ENCODE results near the gene ACBD4. TPM values are rescaled to one million over a fixed set of nuclear protein-coding genes. Genes with fewer than 3 reads are reported as not detected.

The ACBD4 gene
- polyA plus RNA-seq, 1 donor from 2014 or later, result 3.1 TPM

GRCh38 chr17:45175759-45176115, 40.2 kb downstream of the ACBD4 start:
- H3K27me3 ChIP-seq (ENCODE audit: insufficient read depth, low read depth, low read length), result no peaks in the 10 kb centered on the region
- no peaks in the 10 kb centered on the region for H3K79me2 ChIP-seq (replicated peaks; ENCODE audit: insufficient read depth, low read length)
- no peaks in the 10 kb centered on the region for H3F3A ChIP-seq (ENCODE audit: insufficient read depth, low read length, poor library complexity, severe bottlenecking)
- no peak overlapping the region for H3K4me2 ChIP-seq (ENCODE audit: low read length)
- TF ChIP-seq RAD21 (conservative IDR thresholded peaks at IDR 0.05), result no peak
- TF ChIP-seq EP300 (conservative IDR thresholded peaks at IDR 0.05; ENCODE audit: poor library complexity, severe bottlenecking), result no peak
- TF ChIP-seq EZH2 (IDR thresholded peaks at IDR 0.05; ENCODE audit: borderline replicate concordance, insufficient read depth, low read length, poor library complexity, severe bottlenecking), result no peak
- no peak for TF ChIP-seq SMC3 (conservative IDR thresholded peaks at IDR 0.05; ENCODE audit: poor library complexity)
- TF ChIP-seq POLR2AphosphoS5 (IDR thresholded peaks at IDR 0.05), result no peak
- no peak for TF ChIP-seq MXI1 (conservative IDR thresholded peaks at IDR 0.05; ENCODE audit: poor library complexity, severe bottlenecking)
- TF ChIP-seq, protein P1, sequence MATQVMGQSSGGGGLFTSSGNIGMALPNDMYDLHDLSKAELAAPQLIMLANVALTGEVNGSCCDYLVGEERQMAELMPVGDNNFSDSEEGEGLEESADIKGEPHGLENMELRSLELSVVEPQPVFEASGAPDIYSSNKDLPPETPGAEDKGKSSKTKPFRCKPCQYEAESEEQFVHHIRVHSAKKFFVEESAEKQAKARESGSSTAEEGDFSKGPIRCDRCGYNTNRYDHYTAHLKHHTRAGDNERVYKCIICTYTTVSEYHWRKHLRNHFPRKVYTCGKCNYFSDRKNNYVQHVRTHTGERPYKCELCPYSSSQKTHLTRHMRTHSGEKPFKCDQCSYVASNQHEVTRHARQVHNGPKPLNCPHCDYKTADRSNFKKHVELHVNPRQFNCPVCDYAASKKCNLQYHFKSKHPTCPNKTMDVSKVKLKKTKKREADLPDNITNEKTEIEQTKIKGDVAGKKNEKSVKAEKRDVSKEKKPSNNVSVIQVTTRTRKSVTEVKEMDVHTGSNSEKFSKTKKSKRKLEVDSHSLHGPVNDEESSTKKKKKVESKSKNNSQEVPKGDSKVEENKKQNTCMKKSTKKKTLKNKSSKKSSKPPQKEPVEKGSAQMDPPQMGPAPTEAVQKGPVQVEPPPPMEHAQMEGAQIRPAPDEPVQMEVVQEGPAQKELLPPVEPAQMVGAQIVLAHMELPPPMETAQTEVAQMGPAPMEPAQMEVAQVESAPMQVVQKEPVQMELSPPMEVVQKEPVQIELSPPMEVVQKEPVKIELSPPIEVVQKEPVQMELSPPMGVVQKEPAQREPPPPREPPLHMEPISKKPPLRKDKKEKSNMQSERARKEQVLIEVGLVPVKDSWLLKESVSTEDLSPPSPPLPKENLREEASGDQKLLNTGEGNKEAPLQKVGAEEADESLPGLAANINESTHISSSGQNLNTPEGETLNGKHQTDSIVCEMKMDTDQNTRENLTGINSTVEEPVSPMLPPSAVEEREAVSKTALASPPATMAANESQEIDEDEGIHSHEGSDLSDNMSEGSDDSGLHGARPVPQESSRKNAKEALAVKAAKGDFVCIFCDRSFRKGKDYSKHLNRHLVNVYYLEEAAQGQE (IDR thresholded peaks at IDR 0.05; ENCODE audit: borderline replicate concordance), result no peak
- no peak for TF ChIP-seq TAF1 (IDR thresholded peaks at IDR 0.05; ENCODE audit: low read depth)
- TF ChIP-seq, protein P2, sequence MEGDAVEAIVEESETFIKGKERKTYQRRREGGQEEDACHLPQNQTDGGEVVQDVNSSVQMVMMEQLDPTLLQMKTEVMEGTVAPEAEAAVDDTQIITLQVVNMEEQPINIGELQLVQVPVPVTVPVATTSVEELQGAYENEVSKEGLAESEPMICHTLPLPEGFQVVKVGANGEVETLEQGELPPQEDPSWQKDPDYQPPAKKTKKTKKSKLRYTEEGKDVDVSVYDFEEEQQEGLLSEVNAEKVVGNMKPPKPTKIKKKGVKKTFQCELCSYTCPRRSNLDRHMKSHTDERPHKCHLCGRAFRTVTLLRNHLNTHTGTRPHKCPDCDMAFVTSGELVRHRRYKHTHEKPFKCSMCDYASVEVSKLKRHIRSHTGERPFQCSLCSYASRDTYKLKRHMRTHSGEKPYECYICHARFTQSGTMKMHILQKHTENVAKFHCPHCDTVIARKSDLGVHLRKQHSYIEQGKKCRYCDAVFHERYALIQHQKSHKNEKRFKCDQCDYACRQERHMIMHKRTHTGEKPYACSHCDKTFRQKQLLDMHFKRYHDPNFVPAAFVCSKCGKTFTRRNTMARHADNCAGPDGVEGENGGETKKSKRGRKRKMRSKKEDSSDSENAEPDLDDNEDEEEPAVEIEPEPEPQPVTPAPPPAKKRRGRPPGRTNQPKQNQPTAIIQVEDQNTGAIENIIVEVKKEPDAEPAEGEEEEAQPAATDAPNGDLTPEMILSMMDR (IDR thresholded peaks at IDR 0.05; ENCODE audit: poor library complexity, severe bottlenecking), result no peak
- H3K4me3 ChIP-seq (ENCODE audit: low read length), result no peak overlapping the region
- no peaks in the 10 kb centered on the region for H3K9me3 ChIP-seq (ENCODE audit: low read length)
- H2AFZ ChIP-seq (ENCODE audit: low read depth, low read length), result no peak overlapping the region
- H4K20me1 ChIP-seq (ENCODE audit: insufficient read depth), result no peaks in the 10 kb centered on the region
- no peak overlapping the region for H3K27ac ChIP-seq (ENCODE audit: low read length)
- H3K9me2 ChIP-seq (ENCODE audit: insufficient read depth, low read length), result no peaks in the 10 kb centered on the region
- H3K9ac ChIP-seq (ENCODE audit: low read length), result no peak overlapping the region
- H3K36me3 ChIP-seq (ENCODE audit: insufficient read depth, low read length), result no peaks in the 10 kb centered on the region

- H3K9ac ChIP-seq (ENCODE audit: low read length), result no peak overlapping the region
- no peaks in the 10 kb centered on the region for H3K79me2 ChIP-seq (replicated peaks; ENCODE audit: insufficient read depth, low read length)
- no peak overlapping the region for H2AFZ ChIP-seq (ENCODE audit: low read depth, low read length)
- no peaks in the 10 kb centered on the region for H3K9me2 ChIP-seq (ENCODE audit: insufficient read depth, low read length)
- no peak overlapping the region for H3K27ac ChIP-seq (ENCODE audit: low read length)
- H3K27me3 ChIP-seq (ENCODE audit: insufficient read depth, low read depth, low read length), result no peaks in the 10 kb centered on the region
- H3K9me3 ChIP-seq (ENCODE audit: low read length), result no peaks in the 10 kb centered on the region
- TF ChIP-seq TAF1 (IDR thresholded peaks at IDR 0.05; ENCODE audit: low read depth) (no peak), EZH2 (IDR thresholded peaks at IDR 0.05; ENCODE audit: borderline replicate concordance, insufficient read depth, low read length, poor library complexity, severe bottlenecking) (no peak), MXI1 (conservative IDR thresholded peaks at IDR 0.05; ENCODE audit: poor library complexity, severe bottlenecking) (no peak), SMC3 (conservative IDR thresholded peaks at IDR 0.05; ENCODE audit: poor library complexity) (no peak), EP300 (conservative IDR thresholded peaks at IDR 0.05; ENCODE audit: poor library complexity, severe bottlenecking) (no peak)
- TF ChIP-seq, protein P1 (IDR thresholded peaks at IDR 0.05; ENCODE audit: borderline replicate concordance), result no peak
- H3K4me3 ChIP-seq (ENCODE audit: low read length), result no peak overlapping the region
- no peak overlapping the region for H3K4me2 ChIP-seq (ENCODE audit: low read length)
- H3K36me3 ChIP-seq (ENCODE audit: insufficient read depth, low read length), result no peaks in the 10 kb centered on the region
- no peaks in the 10 kb centered on the region for H4K20me1 ChIP-seq (ENCODE audit: insufficient read depth)
- no peaks in the 10 kb centered on the region for H3F3A ChIP-seq (ENCODE audit: insufficient read depth, low read length, poor library complexity, severe bottlenecking)
These were observed 42.1 kb downstream of the ACBD4 start for GRCh38 chr17:45177563-45177962.

Data from neural cell (in vitro differentiated cells).